ENCODE results near the gene CDRT4. TPM values are rescaled to one million over a fixed set of nuclear protein-coding genes. Genes with fewer than 3 reads are reported as not detected.

The CDRT4 gene
- polyA plus RNA-seq, 2 of the 4 experiments (the other 2 are of a cell fraction) = 0.58 to 5.4 TPM

- no peak overlapping the region for H3K4me2 ChIP-seq
- no peak overlapping the region for H3K27ac ChIP-seq
- H3K4me3 ChIP-seq = no peak overlapping the region
- 96% methylated on average over 7 of the region's 7 CpGs for whole genome bisulfite sequencing (ENCODE audit: missing lambda C conversion rate)
- POLR2A ChIA-PET = no interaction called here
- FAIRE-seq (no peak), ATAC-seq (peak in 1 of 2 experiments; percentile 53; a peak in 2 of 6 replicates), DNase-seq (ENCODE audit: low read depth in 1 of 2, low spot score in 1 of 2) (no peak)
- H3K9me3 ChIP-seq = no peaks in the 10 kb centered on the region
- CTCF ChIA-PET = interaction anchor here (1.2 to 1.5 kb wide), 3 partner anchors 12 to 54 kb away, joined by 4 to 5 read pairs (median 4); no protein-coding TSS in a partner anchor
- no peaks in the 10 kb centered on the region for H3K4me1 ChIP-seq
- no peak for TF ChIP-seq ELK1 (IDR thresholded peaks at IDR 0.05; ENCODE audit: low read depth, low read length)
- no peak for TF ChIP-seq RNF2 (IDR thresholded peaks at IDR 0.05; ENCODE audit: borderline replicate concordance, low read depth)
- 0 out of 2 replicates have a peak, but pooled peaks have one; percentile 9 for TF ChIP-seq POLR2A (IDR thresholded peaks at IDR 0.05; ENCODE audit: low read length)
These were observed 18.9 kb downstream of the CDRT4 start for GRCh38 chr17:15448580-15448956.

GRCh38 chr17:15447928-15448579 is 19.4 kb downstream of the CDRT4 start:
- POLR2A ChIA-PET = no interaction called here

GRCh38 chr17:15446036-15446435 is 21.4 kb downstream of the CDRT4 start:
- ATAC-seq = peak in 1 of 2 experiments; percentile 55; a peak in 2 of 6 replicates
- Histone ChIP-seq H3K4me3 (no peak overlapping the region), H3K9me3 (no peaks in the 10 kb centered on the region), H3K27ac (no peak overlapping the region), H3K4me2 (no peak overlapping the region), H3K4me1 (no peaks in the 10 kb centered on the region)
- no peak for FAIRE-seq
- DNase-seq (ENCODE audit: low read depth in 1 of 2, low spot score in 1 of 2) = no peak
- ChIA-PET POLR2A (no interaction called here), CTCF (interaction anchor here (0.7 to 1.4 kb wide), 4 partner anchors 8 to 184 kb away, joined by 3 read pairs; no protein-coding TSS in a partner anchor)
- WGBS (ENCODE audit: missing lambda C conversion rate) = 64% methylated on average over 10 of the region's 10 CpGs
- TF ChIP-seq NR3C1 (IDR thresholded peaks at IDR 0.05) (no peak), CTCF (IDR thresholded peaks at IDR 0.05) (0 out of 3 replicates have a peak, but pooled peaks have one; percentile 15)

More at GRCh38 chr17:15447928-15448579, 19.4 kb downstream of the CDRT4 start:
- no peaks in the 10 kb centered on the region for H3K9me3 ChIP-seq
- DNase-seq (ENCODE audit: low read depth in 1 of 2, low spot score in 1 of 2) = no peak
- no peak for ATAC-seq
- CTCF ChIA-PET = interaction anchor here (1.0 to 1.5 kb wide), 6 partner anchors 13 to 191 kb away, joined by 3 to 5 read pairs (median 4); no protein-coding TSS in a partner anchor
- no peaks in the 10 kb centered on the region for H3K4me1 ChIP-seq
- H3K4me2 ChIP-seq = no peak overlapping the region
- no peak overlapping the region for H3K4me3 ChIP-seq
- no peak for FAIRE-seq
- WGBS (ENCODE audit: missing lambda C conversion rate) = 93% methylated on average over 6 of the region's 6 CpGs
- no peak overlapping the region for H3K27ac ChIP-seq
- TF ChIP-seq MAFK (IDR thresholded peaks at IDR 0.05; ENCODE audit: partially characterized antibody) (peak; percentile 79), RCOR1 (IDR thresholded peaks at IDR 0.05; ENCODE audit: low read depth, low read length) (no peak)

GRCh38 chr17:15444805-15445204 is 22.6 kb downstream of the CDRT4 start:
- Histone ChIP-seq H3K4me2 (no peak overlapping the region), H3K9me3 (no peaks in the 10 kb centered on the region), H3K4me3 (no peak overlapping the region), H3K27ac (no peak overlapping the region), H3K4me1 (no peaks in the 10 kb centered on the region)
- FAIRE-seq = no peak
- CTCF ChIA-PET = interaction anchor here (0.8 kb wide), 1 partner anchor 183 kb away, joined by 3 read pairs; no protein-coding TSS in a partner anchor
- TF ChIP-seq HDAC2 (IDR thresholded peaks at IDR 0.05) (no peak), RAD21 (conservative IDR thresholded peaks at IDR 0.05 in 1 of 2, IDR thresholded peaks at IDR 0.05 in 1 of 2) (no peak), FOXS1 (CRISPR knock-in tag; IDR thresholded peaks at IDR 0.05) (no peak), TP53 (CRISPR knock-in tag; IDR thresholded peaks at IDR 0.05) (no peak), CBX8 (IDR thresholded peaks at IDR 0.05) (no peak), NFE2L2 (conservative IDR thresholded peaks at IDR 0.05; ENCODE audit: low read length) (no peak), EHF (CRISPR knock-in tag; IDR thresholded peaks at IDR 0.05) (no peak), HOXB13 (CRISPR knock-in tag; IDR thresholded peaks at IDR 0.05; ENCODE audit: low read depth) (no peak), SREBF2 (IDR thresholded peaks at IDR 0.05) (no peak), RFX5 (IDR thresholded peaks at IDR 0.05) (no peak), ESRRA (IDR thresholded peaks at IDR 0.05; ENCODE audit: borderline replicate concordance, low read length) (no peak), FOSL2 (IDR thresholded peaks at IDR 0.05) (no peak), FOSL2 (CRISPR knock-in tag; IDR thresholded peaks at IDR 0.05) (no peak), PHF8 (IDR thresholded peaks at IDR 0.05; ENCODE audit: borderline replicate concordance, low read depth) (no peak), HMGXB4 (CRISPR knock-in tag; IDR thresholded peaks at IDR 0.05; ENCODE audit: borderline replicate concordance) (no peak), SMC3 (IDR thresholded peaks at IDR 0.05) (no peak)
- 65% methylated on average over 4 of the region's 4 CpGs for WGBS (ENCODE audit: missing lambda C conversion rate)
- no peak for ATAC-seq
- POLR2A ChIA-PET = no interaction called here
- DNase-seq (ENCODE audit: low read depth in 1 of 2, low spot score in 1 of 2) = no peak

All from A549 (cell line).